ENCODE measurements around the gene EDAR. TPM values are rescaled to one million over a fixed set of nuclear protein-coding genes. Genes with fewer than 3 reads are reported as not detected.

The EDAR gene
- total and polyA plus RNA-seq, 2 of the 8 experiments (the other 6 are each of a cell fraction or from before 2014, with no cell fraction given): not detected

DNA sequence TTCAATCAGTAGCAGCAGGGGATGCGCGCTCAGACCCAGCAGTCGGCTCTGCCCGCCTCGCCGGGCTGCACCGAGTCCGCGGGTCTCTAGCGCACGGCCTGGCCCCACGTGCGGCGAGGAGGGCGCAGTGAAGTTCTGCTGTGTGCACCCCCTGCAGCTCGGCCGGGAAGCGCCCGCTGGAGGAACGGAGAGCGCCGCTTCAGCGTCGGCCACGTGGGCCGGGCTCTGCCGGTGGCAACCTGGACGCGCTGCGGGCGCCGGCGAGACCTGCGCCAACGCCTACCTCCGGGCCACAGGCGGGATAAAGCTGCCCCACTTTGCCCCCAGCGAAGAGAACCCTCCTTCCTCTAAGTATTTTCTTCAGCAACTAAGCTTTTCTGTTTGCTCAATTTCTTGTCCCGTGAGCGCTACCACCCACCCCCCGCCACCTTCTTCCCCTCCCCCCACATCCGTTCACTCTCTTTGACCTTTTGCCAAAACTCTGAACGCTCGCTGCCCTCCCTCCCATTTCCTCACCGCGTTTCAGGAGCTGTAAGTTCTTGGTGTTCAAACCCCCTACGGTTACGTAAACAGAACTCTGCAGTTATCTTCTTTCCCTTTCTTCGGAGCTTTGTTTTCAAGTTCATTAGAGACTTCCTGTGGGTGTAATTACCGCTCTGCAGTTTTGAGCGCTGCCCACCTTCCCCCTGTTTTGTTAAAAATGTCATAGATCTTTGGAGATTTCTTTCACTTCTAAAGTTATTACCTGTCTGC, 42.6 kb upstream of the EDAR start (continued):
- TF ChIP-seq, protein P1, sequence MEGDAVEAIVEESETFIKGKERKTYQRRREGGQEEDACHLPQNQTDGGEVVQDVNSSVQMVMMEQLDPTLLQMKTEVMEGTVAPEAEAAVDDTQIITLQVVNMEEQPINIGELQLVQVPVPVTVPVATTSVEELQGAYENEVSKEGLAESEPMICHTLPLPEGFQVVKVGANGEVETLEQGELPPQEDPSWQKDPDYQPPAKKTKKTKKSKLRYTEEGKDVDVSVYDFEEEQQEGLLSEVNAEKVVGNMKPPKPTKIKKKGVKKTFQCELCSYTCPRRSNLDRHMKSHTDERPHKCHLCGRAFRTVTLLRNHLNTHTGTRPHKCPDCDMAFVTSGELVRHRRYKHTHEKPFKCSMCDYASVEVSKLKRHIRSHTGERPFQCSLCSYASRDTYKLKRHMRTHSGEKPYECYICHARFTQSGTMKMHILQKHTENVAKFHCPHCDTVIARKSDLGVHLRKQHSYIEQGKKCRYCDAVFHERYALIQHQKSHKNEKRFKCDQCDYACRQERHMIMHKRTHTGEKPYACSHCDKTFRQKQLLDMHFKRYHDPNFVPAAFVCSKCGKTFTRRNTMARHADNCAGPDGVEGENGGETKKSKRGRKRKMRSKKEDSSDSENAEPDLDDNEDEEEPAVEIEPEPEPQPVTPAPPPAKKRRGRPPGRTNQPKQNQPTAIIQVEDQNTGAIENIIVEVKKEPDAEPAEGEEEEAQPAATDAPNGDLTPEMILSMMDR (IDR thresholded peaks at IDR 0.05; ENCODE audit: control extremely low read depth in 1 of 3, insufficient read depth in 1 of 3, low read depth in 1 of 3, low read length in 3 of 3): no peak
- TF ChIP-seq KDM4A (IDR thresholded peaks at IDR 0.05; ENCODE audit: low read depth, low read length, severe bottlenecking) (peak; percentile 97), ASH2L (IDR thresholded peaks at IDR 0.05; ENCODE audit: low read length) (peak; percentile 50), TBP (IDR thresholded peaks at IDR 0.05; ENCODE audit: low read depth, low read length) (no peak; the same call in 1 of the 2 replicates), TAF1 (IDR thresholded peaks at IDR 0.05; ENCODE audit: low read depth, low read length) (no peak), SRF (IDR thresholded peaks at IDR 0.05; ENCODE audit: low read depth, low read length) (no peak), POLR2AphosphoS5 (IDR thresholded peaks at IDR 0.05; ENCODE audit: low read depth, low read length) (no peak), SP4 (IDR thresholded peaks at IDR 0.05; ENCODE audit: low read length) (no peak), GTF2F1 (IDR thresholded peaks at IDR 0.05; ENCODE audit: borderline replicate concordance, low read depth, low read length) (no peak), BACH1 (IDR thresholded peaks at IDR 0.05; ENCODE audit: low read length) (no peak; the same call in 1 of the 2 replicates), HDAC6 (IDR thresholded peaks at IDR 0.05; ENCODE audit: low read depth, low read length) (no peak), CHD1 (IDR thresholded peaks at IDR 0.05; ENCODE audit: low read depth, low read length) (no peak), CREB1 (IDR thresholded peaks at IDR 0.05) (0 out of 2 replicates have a peak, but pooled peaks have one; percentile 9)

Data from H1 (cell line).